Keratinocyte (primary cell): ENCODE measurements around the gene CTDSPL. TPM values are rescaled to one million over a fixed set of nuclear protein-coding genes. Genes with fewer than 3 reads are reported as not detected.

Source experiments
- DNase-seq: peaks from one replicate; pipeline ENCODE4 v3.0.0-alpha.2; 2011; ENCODE audit warnings: low read depth, missing footprints, low spot score
- FAIRE-seq: peaks from 2 replicates; lab custom pipeline; 2011; peaks lifted over from hg19 to GRCh38; lab: Jason Lieb, UNC
- H2AFZ ChIP-seq: 2 replicates; pipeline ENCODE4 v1.6.0; 2012; ENCODE audit warnings: low read length, control low read depth, inconsistent platforms; ENCODE audit not compliant: control insufficient read depth
- H3K27ac ChIP-seq: 2 replicates; pipeline ENCODE4 v1.5.1; 2011; ENCODE audit warnings: low read length; ENCODE audit not compliant: control insufficient read depth, insufficient read depth
- H3K27me3 ChIP-seq: 3 replicates; pipeline ENCODE4 v1.6.0; 2011; ENCODE audit warnings: low read length; ENCODE audit not compliant: control insufficient read depth, insufficient read depth; ENCODE audit errors: extremely low read depth
- H3K36me3 ChIP-seq, 2 experiments: 2 replicates in 1 of 2; 3 replicates in 1 of 2; pipeline ENCODE4 v1.5.1; 2011; ENCODE audit warnings: low read length in 2 of 2, mild to moderate bottlenecking in 1 of 2; ENCODE audit not compliant: control insufficient read depth in 2 of 2, insufficient read depth in 2 of 2; ENCODE audit errors: extremely low read depth in 1 of 2
- H3K4me1 ChIP-seq: 3 replicates; pipeline ENCODE4 v1.5.1; 2011; ENCODE audit warnings: low read length; ENCODE audit not compliant: control insufficient read depth, insufficient read depth; ENCODE audit errors: extremely low read depth
- H3K4me2 ChIP-seq: 3 replicates; pipeline ENCODE4 v1.6.0; 2011; ENCODE audit warnings: low read depth, low read length; ENCODE audit not compliant: control insufficient read depth, insufficient read depth; ENCODE audit errors: extremely low read depth
- H3K4me3 ChIP-seq, 3 experiments: fragments of 200-600 bp in 1 of 3; sonication (generic) in 1 of 3; 2 replicates in 2 of 3; 3 replicates in 1 of 3; pipeline ENCODE4 v1.5.1; 2011 to 2016; ENCODE audit warnings: low read length in 3 of 3, mild to moderate bottlenecking in 3 of 3, control low read depth in 2 of 3, inconsistent platforms in 1 of 3, low read depth in 1 of 3, mixed read lengths in 1 of 3, mixed run types in 1 of 3, moderate library complexity in 1 of 3; ENCODE audit not compliant: control insufficient read depth in 2 of 3, insufficient read depth in 2 of 3; ENCODE audit errors: extremely low read depth in 1 of 3
- H3K79me2 ChIP-seq: 2 replicates; pipeline ENCODE4 v1.6.0; 2012; ENCODE audit warnings: low read length; ENCODE audit not compliant: control insufficient read depth, insufficient read depth
- H3K9ac ChIP-seq: 3 replicates; pipeline ENCODE4 v1.6.0; 2011; ENCODE audit warnings: low read length; ENCODE audit not compliant: control insufficient read depth, insufficient read depth; ENCODE audit errors: extremely low read depth
- H3K9me1 ChIP-seq: 3 replicates; pipeline ENCODE4 v1.6.0; 2011; ENCODE audit warnings: low read length; ENCODE audit not compliant: control insufficient read depth, insufficient read depth; ENCODE audit errors: extremely low read depth
- H3K9me3 ChIP-seq: 2 replicates; pipeline ENCODE4 v1.5.1; 2012; ENCODE audit warnings: low read depth, low read length; ENCODE audit not compliant: control insufficient read depth
- H4K20me1 ChIP-seq: 3 replicates; pipeline ENCODE4 v1.6.0; 2011; ENCODE audit warnings: low read length; ENCODE audit not compliant: control insufficient read depth, insufficient read depth; ENCODE audit errors: extremely low read depth
- EZH2 ChIP-seq: IDR thresholded peaks from one replicate; pipeline ENCODE4 v1.6.1; 2012; ENCODE audit warnings: inconsistent platforms, mild to moderate bottlenecking, low read length, moderate library complexity
- dilution Hi-C: fragments of 300-500 bp; cut with MboI; formaldehyde crosslinking; loops from one replicate; pipeline ENCODE4 v1.7.0; 2020; ENCODE audit warnings: low sequenced_read_pairs; ENCODE audit not compliant: extremely low pct_ligation_motif_present
- polyA plus RNA-seq, 5 experiments: library from polyadenylated mRNA; depleted of rRNA in 3 of 5; stranded (reverse) in 3 of 5; stranded (forward) in 1 of 5; unstranded in 1 of 5; fragments of >200 nt; gene quantifications; 1 replicate in 1 of 5; 2 replicates in 3 of 5; 3 replicates in 1 of 5; pipeline versions ENCODE4 v1.2.1 to v1.2.3, GENCODE V29; 2011 to 2012; ENCODE audit warnings: missing spikeins in 2 of 5, low read depth in 1 of 5, low replicate concordance in 1 of 5
- TF ChIP-seq, protein P1 (sequence below), 3 experiments: IDR thresholded peaks in 1 of 3; conservative IDR thresholded peaks in 1 of 3; optimal IDR thresholded peaks in 1 of 3; 2 replicates in 2 of 3; 3 replicates in 1 of 3; pipeline versions ENCODE3 to v1.5.1; 2011; ENCODE audit warnings: low read length in 3 of 3, mild to moderate bottlenecking in 3 of 3, moderate library complexity in 2 of 3, control low read depth in 1 of 3, inconsistent platforms in 1 of 3; ENCODE audit not compliant: insufficient read depth in 2 of 3; ENCODE audit errors: extremely low read depth in 1 of 3

The CTDSPL gene
- polyA plus RNA-seq, 1 donor (not counting 4 experiments of a cell fraction or from before 2014, with no cell fraction given) = 83.2 TPM

DNA sequence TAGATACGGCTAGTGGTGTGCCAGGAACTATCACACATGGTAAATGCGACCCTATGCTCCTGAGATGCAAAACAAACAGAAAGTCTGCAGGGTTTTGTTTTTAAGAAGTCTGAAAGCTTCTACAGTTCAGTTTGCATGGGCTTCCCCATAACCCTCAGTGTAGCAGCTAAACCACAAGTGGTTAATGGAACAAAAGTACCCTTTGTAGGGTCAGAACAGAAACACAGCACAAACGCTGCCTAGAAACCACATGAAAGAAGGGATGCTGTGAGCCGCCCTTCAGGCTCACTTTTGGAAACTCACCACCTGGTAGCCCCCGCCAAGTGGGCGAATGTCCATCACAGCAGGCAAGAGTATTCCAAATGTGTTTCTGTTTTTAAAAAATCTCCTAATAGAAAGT lies 46.2 kb downstream of the CTDSPL start:
- Histone ChIP-seq H3K4me1 (peaks cover 34% of the 10 kb centered on the region), H3K27me3 (no peaks in the 10 kb centered on the region), H3K4me3 (no peak overlapping the region), H3K27ac (no peak overlapping the region), H3K9me3 (no peaks in the 10 kb centered on the region), H3K36me3 (peaks cover 2 to 10% of the 10 kb centered on the region in 2 experiments), H2AFZ (no peak overlapping the region), H3K9ac (no peak overlapping the region), H4K20me1 (no peaks in the 10 kb centered on the region), H3K4me2 (no peak overlapping the region), H3K9me1 (no peaks in the 10 kb centered on the region), H3K79me2 (peaks cover 64% of the 10 kb centered on the region)
- TF ChIP-seq, protein P1, sequence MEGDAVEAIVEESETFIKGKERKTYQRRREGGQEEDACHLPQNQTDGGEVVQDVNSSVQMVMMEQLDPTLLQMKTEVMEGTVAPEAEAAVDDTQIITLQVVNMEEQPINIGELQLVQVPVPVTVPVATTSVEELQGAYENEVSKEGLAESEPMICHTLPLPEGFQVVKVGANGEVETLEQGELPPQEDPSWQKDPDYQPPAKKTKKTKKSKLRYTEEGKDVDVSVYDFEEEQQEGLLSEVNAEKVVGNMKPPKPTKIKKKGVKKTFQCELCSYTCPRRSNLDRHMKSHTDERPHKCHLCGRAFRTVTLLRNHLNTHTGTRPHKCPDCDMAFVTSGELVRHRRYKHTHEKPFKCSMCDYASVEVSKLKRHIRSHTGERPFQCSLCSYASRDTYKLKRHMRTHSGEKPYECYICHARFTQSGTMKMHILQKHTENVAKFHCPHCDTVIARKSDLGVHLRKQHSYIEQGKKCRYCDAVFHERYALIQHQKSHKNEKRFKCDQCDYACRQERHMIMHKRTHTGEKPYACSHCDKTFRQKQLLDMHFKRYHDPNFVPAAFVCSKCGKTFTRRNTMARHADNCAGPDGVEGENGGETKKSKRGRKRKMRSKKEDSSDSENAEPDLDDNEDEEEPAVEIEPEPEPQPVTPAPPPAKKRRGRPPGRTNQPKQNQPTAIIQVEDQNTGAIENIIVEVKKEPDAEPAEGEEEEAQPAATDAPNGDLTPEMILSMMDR (optimal IDR thresholded peaks at IDR 0.05 in 1 of 3, IDR thresholded peaks at IDR 0.05 in 1 of 3, conservative IDR thresholded peaks at IDR 0.05 in 1 of 3; ENCODE audit: extremely low read depth in 1 of 3, insufficient read depth in 2 of 3, low read length in 3 of 3) = no peak
- TF ChIP-seq EZH2 = no peak
- DNase-seq (no peak), FAIRE-seq (no peak)
- dilution Hi-C loops = no loop called here

DNA sequence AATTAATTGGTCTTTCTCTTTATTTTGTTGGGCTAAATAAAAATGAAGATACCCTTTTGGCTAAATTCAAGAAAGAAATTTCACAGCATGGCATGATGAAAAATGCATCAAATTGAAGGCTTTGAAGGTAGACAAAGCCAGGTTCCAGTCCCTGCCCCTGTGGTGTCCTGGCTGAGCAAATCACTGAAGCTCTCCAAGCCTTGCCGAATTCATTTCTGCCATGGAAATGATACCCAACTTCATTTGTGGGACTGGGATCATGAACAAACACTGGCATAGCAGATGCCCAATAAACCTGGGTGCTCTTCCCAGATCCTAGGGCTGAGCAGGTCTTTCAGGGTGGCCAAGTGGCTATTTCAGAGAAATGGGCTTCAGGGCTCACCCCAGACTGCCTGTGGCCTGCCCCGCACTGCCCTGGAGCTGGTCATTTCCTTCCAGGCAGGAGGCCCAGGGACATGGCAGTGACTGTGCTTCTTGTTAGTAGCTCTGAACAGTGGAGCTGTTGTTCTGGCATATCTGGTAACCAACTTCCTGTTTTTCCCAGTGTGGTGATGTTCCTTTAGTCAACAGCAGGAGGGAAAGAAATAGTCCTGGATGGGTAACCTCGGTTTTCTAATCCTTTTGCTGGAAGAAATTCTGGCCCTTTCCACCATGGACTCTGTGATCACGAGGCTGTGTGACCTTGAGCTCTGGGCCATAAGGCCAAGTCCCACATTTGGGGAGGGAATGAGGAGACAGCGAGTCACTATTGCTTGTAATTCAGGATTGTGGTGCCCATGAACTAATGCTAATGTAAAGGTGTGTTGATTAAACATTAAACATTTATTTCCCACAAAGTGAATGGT lies 47.6 kb downstream of the CTDSPL start:
- dilution Hi-C loops = no loop called here
- H3K4me2 ChIP-seq = no peak overlapping the region
- peaks cover 21% of the 10 kb centered on the region for H3K4me1 ChIP-seq
- TF ChIP-seq, protein P1 (optimal IDR thresholded peaks at IDR 0.05 in 1 of 3, IDR thresholded peaks at IDR 0.05 in 1 of 3, conservative IDR thresholded peaks at IDR 0.05 in 1 of 3; ENCODE audit: extremely low read depth in 1 of 3, insufficient read depth in 2 of 3, low read length in 3 of 3) = no peak
- TF ChIP-seq EZH2 = no peak
- no peaks in the 10 kb centered on the region for H3K27me3 ChIP-seq
- peak overlapping the region; percentile 45 for H3K27ac ChIP-seq
- DNase-seq = no peak
- H4K20me1 ChIP-seq = no peaks in the 10 kb centered on the region
- H3K79me2 ChIP-seq = peaks cover 60% of the 10 kb centered on the region
- H3K9me3 ChIP-seq = no peaks in the 10 kb centered on the region
- no peak for FAIRE-seq
- no peak overlapping the region for H3K4me3 ChIP-seq
- no peaks in the 10 kb centered on the region for H3K9me1 ChIP-seq
- no peak overlapping the region for H2AFZ ChIP-seq
- peaks cover 0 to 6% of the 10 kb centered on the region in 2 experiments for H3K36me3 ChIP-seq
- H3K9ac ChIP-seq = no peak overlapping the region
